Frontal cortex (tissue), 4 donors: ENCODE measurements around the gene FAM3B. TPM values are rescaled to one million over a fixed set of nuclear protein-coding genes. Genes with fewer than 3 reads are reported as not detected.

ENCODE experiments used
- DNase-seq, 2 donors: peaks; one replicate each; pipeline ENCODE4 v3.0.0; 2012; ENCODE audit warnings: low spot score in 2 of 2
- FAIRE-seq: peaks from 2 replicates; lab custom pipeline; 2012; peaks lifted over from hg19 to GRCh38; lab: Jason Lieb, UNC
- total RNA-seq: library from RNA; depleted of rRNA; stranded (reverse); fragments of >200 nt; gene quantifications from one replicate; pipeline ENCODE4 v1.2.3, GENCODE V29; 2014
- donor health status: control.
- donor health status: control.
- donor health status: control.

FAM3B gene
- total RNA-seq, 1 donor from 2014 or later: not detected

- FAIRE-seq (no peak), DNase-seq (no peak)
These were observed 857 bp downstream of the FAM3B start for GRCh38 chr21:41317458-41317857.

DNA sequence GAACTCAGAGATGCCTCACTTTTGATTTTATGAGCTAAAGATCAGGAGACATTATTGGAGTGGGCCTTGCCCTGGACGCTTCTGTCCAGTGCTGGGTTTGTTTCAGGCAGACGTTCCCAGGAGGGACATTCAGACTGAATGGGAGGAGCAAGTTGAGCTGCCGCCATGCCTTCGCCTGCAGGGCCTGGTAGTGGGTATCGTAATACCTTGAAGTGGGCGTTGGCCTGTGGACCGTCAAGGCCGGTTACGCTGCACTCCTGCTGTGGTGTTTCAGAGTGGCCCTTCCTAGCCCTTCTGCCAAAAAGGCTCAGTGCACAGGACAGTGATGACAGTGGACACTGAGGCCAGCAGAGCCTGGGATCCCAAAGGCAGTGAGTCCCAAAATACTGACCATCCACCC lies 1.6 kb downstream of the FAM3B start:
- no peak for FAIRE-seq
- no peak for DNase-seq

DNA sequence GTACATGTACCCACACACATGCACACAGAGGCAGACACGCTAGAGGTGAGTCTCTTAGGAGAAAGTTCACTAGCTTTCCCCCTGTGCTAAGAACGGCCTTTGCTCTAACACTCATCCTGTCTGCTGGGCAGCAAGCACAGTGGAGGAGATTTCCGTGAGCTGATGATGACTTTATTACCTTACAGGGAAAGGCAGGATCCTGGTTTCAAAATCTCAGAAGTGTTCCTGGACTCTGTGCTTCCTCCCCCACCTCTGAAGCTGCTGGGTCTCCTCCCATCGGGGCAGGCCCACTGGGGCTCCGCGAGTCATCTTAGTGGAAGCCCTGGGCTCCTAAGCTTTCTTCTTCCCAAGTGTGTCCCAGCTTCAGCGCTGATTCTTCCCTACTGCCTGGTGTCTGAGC lies 2.7 kb downstream of the FAM3B start:
- DNase-seq (no peak), FAIRE-seq (no peak)

GRCh38 chr21:41321211-41321907 lies 4.8 kb downstream of the FAM3B start:
- DNase-seq (no peak), FAIRE-seq (no peak)

- no peak for DNase-seq
- no peak for FAIRE-seq
These were observed 5.4 kb downstream of the FAM3B start for GRCh38 chr21:41321908-41322495.

DNA sequence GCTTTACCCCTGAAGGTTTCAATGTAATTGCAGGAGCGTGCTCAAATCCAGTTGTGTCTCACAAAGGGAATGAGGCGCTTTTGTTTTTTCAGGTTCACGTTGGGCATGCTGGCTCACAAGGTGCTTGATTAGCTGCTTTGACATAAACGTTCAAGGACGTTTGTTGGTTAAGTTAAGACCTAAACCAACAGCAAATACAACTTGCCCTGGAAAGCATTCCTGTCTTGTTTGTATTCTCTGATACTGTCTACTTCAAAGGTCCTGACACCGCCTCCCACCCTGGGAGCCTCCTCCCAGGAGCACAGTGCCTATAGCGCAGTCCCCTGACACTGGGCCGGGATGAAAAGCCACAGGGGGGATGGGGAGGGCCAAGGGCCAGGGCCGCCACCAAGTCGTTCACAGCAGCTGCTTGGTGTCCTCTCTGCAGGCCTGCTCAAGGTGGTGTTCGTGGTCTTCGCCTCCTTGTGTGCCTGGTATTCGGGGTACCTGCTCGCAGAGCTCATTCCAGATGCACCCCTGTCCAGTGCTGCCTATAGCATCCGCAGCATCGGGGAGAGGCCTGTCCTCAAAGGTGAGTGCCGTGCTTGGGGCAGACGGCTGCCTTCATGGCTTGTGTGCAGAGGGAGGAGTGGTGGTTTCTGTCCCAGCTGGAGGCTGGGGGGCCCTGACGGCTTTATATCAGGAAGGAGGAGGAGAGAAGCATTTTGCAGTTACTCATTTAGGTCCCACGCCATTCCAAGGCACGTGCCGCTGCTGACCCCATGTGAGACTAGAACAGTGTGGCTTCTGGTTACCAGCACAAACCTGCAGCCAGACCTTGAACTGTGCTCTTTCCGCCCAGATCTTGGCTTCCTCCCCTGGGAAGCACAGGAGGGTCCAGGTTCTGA lies 6.1 kb downstream of the FAM3B start:
- no peak for FAIRE-seq
- no peak for DNase-seq

DNA sequence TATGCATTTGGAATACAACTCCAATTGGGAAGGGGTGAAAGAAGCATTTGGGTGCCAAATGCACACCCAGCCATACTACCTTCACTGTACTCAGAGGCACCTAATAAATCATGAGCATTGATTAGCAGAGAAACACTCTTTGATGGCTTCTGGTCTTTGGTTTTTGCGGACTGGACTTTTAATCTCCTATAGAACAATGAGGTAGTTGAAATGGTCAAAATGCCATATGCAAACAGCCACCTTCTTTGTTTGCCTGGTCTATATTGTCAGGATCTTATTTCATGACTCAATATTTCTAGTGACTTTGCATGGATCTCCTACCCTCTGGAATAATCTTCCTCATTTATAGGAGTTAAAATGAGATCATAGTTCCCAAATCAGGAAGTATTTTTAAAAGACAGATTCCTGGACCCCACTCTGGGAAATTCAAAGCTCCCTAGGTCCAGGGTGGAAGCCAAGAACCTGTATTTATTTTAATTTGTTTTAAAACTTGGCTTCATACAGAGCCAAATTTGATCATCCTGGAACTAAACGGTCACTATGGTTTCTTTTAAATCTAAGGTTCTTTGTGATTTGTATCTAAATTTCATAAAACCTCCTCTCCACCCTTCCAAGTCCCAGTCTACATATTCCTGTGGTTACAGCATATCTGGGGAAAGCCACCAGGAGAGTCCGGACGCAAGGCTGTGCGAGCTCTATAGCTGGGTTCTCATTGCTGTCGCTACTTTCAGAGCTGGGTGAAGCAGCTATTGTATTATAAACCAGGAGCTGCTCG lies 8.7 kb downstream of the FAM3B start:
- FAIRE-seq: no peak
- DNase-seq: no peak

GRCh38 chr21:41326414-41327080 lies 9.9 kb downstream of the FAM3B start:
- FAIRE-seq (no peak), DNase-seq (no peak)

GRCh38 chr21:41327753-41328152 lies 11.2 kb downstream of the FAM3B start:
- FAIRE-seq: no peak

GRCh38 chr21:41328660-41329607 lies 12.3 kb downstream of the FAM3B start:
- FAIRE-seq: no peak
- DNase-seq: no peak

More at GRCh38 chr21:41327753-41328152, 11.2 kb downstream of the FAM3B start:
- no peak for DNase-seq

DNA sequence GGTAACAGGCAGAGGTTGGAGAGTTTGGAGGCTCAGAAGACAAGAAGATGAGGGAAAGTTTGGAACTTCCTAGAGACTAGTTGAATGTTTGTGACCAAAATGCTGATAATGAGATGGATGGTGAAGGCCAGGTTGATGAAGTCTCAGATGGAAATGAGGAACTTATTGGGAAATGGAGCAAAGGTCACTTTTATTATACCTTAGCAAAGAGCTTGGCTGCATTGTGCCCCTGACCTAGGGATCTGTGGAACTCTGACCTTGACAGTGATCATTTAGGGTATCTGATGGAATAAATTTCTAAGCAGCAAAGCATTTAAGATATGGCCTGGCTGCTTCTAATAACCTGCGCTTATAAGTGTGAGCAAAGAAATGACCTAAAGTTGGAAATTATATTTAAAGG lies 17.2 kb downstream of the FAM3B start:
- DNase-seq: no peak
- no peak for FAIRE-seq

- DNase-seq (no peak), FAIRE-seq (no peak)
These were observed 20.9 kb downstream of the FAM3B start for GRCh38 chr21:41337515-41337914.

DNA sequence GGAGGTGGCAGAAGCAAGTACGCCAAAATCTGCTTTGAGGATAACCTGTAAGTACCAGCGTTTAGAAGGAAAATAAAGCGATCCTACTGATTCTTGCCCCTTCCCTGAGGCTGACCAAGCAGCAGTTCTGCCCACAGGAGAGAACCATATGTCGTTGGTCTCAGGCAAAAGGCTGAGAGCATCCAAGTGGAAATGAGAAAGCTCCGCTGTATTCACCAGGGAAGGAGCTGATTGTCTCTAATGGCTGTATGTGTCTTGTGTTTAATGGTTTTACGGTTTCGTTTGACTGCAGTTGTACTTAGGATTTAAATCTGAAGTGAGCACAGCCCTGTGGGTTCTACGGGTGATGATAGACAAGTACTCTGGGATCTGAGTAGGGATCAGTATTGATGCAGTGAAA lies 21.9 kb downstream of the FAM3B start:
- DNase-seq: no peak
- no peak for FAIRE-seq

- FAIRE-seq (no peak), DNase-seq (no peak)
These were observed 25.4 kb downstream of the FAM3B start for GRCh38 chr21:41342035-41342434.

- DNase-seq: no peak
- FAIRE-seq: no peak
These were observed 27.5 kb downstream of the FAM3B start for GRCh38 chr21:41344146-41344545.

DNA sequence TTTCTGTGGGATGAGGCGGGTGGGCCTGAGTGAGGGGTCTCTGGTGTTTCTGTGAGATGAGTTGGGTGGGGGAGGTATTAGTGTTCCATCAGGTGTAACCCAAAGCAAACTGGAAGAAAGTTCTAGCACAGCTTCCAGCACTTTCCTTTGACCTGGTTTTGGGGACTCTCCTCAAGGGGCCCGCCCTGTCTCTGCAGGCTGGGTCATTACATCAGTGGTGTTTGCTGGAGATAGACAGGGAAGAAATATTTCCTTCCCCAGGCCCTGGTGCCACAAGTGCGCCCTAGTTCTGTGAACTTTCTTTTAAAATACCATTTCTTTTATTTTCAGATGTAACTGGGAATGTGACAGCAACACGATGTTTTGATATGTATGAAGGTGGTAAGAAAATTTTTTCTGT lies 28.8 kb downstream of the FAM3B start:
- FAIRE-seq (no peak), DNase-seq (no peak)

GRCh38 chr21:41345934-41346685 lies 29.5 kb downstream of the FAM3B start:
- FAIRE-seq (no peak), DNase-seq (no peak)

- DNase-seq: no peak
- no peak for FAIRE-seq
These were observed 30.2 kb downstream of the FAM3B start for GRCh38 chr21:41346758-41347157.
